Natural killer cell (primary cell): ENCODE results near the gene LRRC4B. TPM values are rescaled to one million over a fixed set of nuclear protein-coding genes. Genes with fewer than 3 reads are reported as not detected.

ENCODE experiments used
- ATAC-seq, 3 donors: fragments of 150-1000 bp in 2 of 3; fragments of 200-7000 bp in 1 of 3; cut with Tn5 transposase; 1 replicate in 1 of 3; 2 replicates in 2 of 3; pipeline ENCODE4 v1.10.0; 2021; ENCODE audit warnings: mild to moderate bottlenecking in 2 of 3, moderate library complexity in 2 of 3
- DNase-seq, 2 donors: peaks; one replicate each; pipeline versions ENCODE4 v3.0.0 to v3.0.0-alpha.2; 2013 to 2021; ENCODE audit warnings: mixed read lengths in 1 of 2
- H3K27ac ChIP-seq: one replicate; pipeline ENCODE4 v1.5.1; 2013; ENCODE audit warnings: mild to moderate bottlenecking, low read length
- H3K27me3 ChIP-seq: one replicate; pipeline ENCODE4 v1.6.1; 2013; ENCODE audit warnings: low read length; ENCODE audit not compliant: control insufficient read depth, insufficient read depth
- H3K36me3 ChIP-seq: one replicate; pipeline ENCODE4 v1.6.1; 2013; ENCODE audit warnings: low read length; ENCODE audit not compliant: control insufficient read depth, insufficient read depth
- H3K4me1 ChIP-seq: one replicate; pipeline ENCODE4 v1.6.1; 2013; ENCODE audit warnings: low read length; ENCODE audit not compliant: control insufficient read depth, insufficient read depth
- H3K4me3 ChIP-seq: one replicate; pipeline ENCODE4 v1.5.1; 2013; ENCODE audit warnings: low read length
- H3K9me3 ChIP-seq: one replicate; pipeline ENCODE4 v1.6.1; 2013; ENCODE audit warnings: low read length; ENCODE audit not compliant: control insufficient read depth, insufficient read depth
- H3K27ac Mint-ChIP-seq, 2 donors: one replicate each; pipeline ENCODE4 v1.8.0; 2022; ENCODE audit warnings: mild to moderate bottlenecking in 2 of 2, mixed read lengths in 2 of 2, moderate library complexity in 1 of 2
- H3K27me3 Mint-ChIP-seq, 2 donors: one replicate each; pipeline ENCODE4 v1.8.0; 2022; ENCODE audit warnings: low read depth in 2 of 2, mixed read lengths in 2 of 2
- H3K36me3 Mint-ChIP-seq: one replicate; pipeline ENCODE4 v1.8.0; 2022; ENCODE audit warnings: mixed read lengths
- H3K4me1 Mint-ChIP-seq, 2 donors: one replicate each; pipeline ENCODE4 v1.8.0; 2022; ENCODE audit warnings: mixed read lengths in 2 of 2
- H3K4me3 Mint-ChIP-seq: one replicate; pipeline ENCODE4 v1.8.0; 2022; ENCODE audit warnings: mild to moderate bottlenecking, moderate library complexity, mixed read lengths
- H3K9me3 Mint-ChIP-seq, 2 donors: one replicate each; pipeline ENCODE4 v1.8.0; 2022; ENCODE audit warnings: mixed read lengths in 2 of 2
- CTCF ChIP-seq: fragments of 200-600 bp; IDR thresholded peaks from one replicate; pipeline ENCODE4 v1.8.0; 2022; ENCODE audit warnings: antibody characterized with exemption
- WGBS: methylation state at CpG from one replicate; pipeline ENCODE4 v1.1.7; 2013; ENCODE audit warnings: missing lambda C conversion rate; ENCODE audit not compliant: insufficient coverage; 5-methylcytosine and 5-hydroxymethylcytosine counted together
- intact Hi-C: fragments of 100-400 bp; cut with micrococcal nuclease; formaldehyde crosslinking; loops from one replicate; pipeline ENCODE4 v1.14.2; 2022
- total RNA-seq, 4 donors: library from RNA; stranded (reverse); fragments of 120-200 nt in 1 of 4; gene quantifications; one replicate each; pipeline versions ENCODE4 v1.2.3 to v1.2.4, GENCODE V29; 2013 to 2022

LRRC4B gene
- total RNA-seq, 3 donors from 2014 or later (not counting 1 experiment from before 2014, with no cell fraction given), result not detected

- no peak overlapping the region for H3K4me3 Mint-ChIP-seq
- TF ChIP-seq CTCF, result no peak
- Histone ChIP-seq H3K27me3 (no peaks in the 10 kb centered on the region), H3K4me3 (no peak overlapping the region), H3K9me3 (no peaks in the 10 kb centered on the region), H3K27ac (no peak overlapping the region), H3K4me1 (no peaks in the 10 kb centered on the region), H3K36me3 (no peaks in the 10 kb centered on the region)
- no peaks in the 10 kb centered on the region for H3K9me3 Mint-ChIP-seq
- H3K27ac Mint-ChIP-seq, result no peak overlapping the region
- intact Hi-C loops, result no loop called here
- peaks cover 12 to 22% of the 10 kb centered on the region in 2 donors for H3K27me3 Mint-ChIP-seq
- no peaks in the 10 kb centered on the region for H3K4me1 Mint-ChIP-seq
- 79% methylated on average over 13 of the region's 13 CpGs for WGBS
- no peaks in the 10 kb centered on the region for H3K36me3 Mint-ChIP-seq
- DNase-seq (no peak), ATAC-seq (no peak)
Measured at GRCh38 chr19:50573741-50574461, 5.7 kb upstream of the LRRC4B start.

DNA sequence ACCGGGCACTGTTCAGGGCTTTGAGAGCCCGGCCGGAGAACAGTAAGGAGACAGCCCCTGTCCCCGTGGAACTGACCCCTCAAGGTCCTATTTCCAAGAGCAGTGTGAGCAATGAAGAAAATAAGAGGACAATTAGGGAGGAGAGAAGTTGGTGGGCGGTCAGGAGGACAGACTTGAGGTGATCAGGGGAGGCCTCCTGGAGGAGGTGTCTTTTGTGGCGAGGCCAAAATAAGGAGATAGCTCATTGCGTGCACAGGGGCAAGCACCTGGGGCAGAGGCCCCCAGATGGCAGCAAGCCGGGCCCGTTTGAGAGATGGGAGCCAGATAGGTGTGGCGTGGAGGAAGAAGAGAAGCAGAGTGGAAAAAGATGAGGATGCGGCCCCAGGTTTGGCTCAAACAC is 2.8 kb upstream of the LRRC4B start:
- peaks cover 8% of the 10 kb centered on the region for H3K27me3 ChIP-seq
- H3K27ac ChIP-seq, result no peak overlapping the region
- Mint-ChIP-seq H3K4me1 (peaks cover 0 to 8% of the 10 kb centered on the region in 2 donors), H3K9me3 (no peaks in the 10 kb centered on the region), H3K27me3 (peaks cover 18 to 25% of the 10 kb centered on the region in 2 donors), H3K4me3 (no peak overlapping the region), H3K36me3 (no peaks in the 10 kb centered on the region), H3K27ac (no peak overlapping the region)
- 78% methylated on average over 10 of the region's 11 CpGs for WGBS
- no peaks in the 10 kb centered on the region for H3K36me3 ChIP-seq
- no peaks in the 10 kb centered on the region for H3K9me3 ChIP-seq
- DNase-seq, result no peak
- peaks cover 10% of the 10 kb centered on the region for H3K4me1 ChIP-seq
- intact Hi-C loops, result no loop called here
- no peak overlapping the region for H3K4me3 ChIP-seq
- TF ChIP-seq CTCF, result no peak
- ATAC-seq, result no peak

- ATAC-seq (no peak), DNase-seq (no peak)
- Histone ChIP-seq H3K4me3 (no peak overlapping the region), H3K27ac (no peak overlapping the region), H3K27me3 (peaks cover 14% of the 10 kb centered on the region), H3K9me3 (no peaks in the 10 kb centered on the region), H3K4me1 (peaks cover 12% of the 10 kb centered on the region), H3K36me3 (no peaks in the 10 kb centered on the region)
- H3K4me1 Mint-ChIP-seq, result peaks cover 0 to 14% of the 10 kb centered on the region in 2 donors
- TF ChIP-seq CTCF, result no peak
- no peak overlapping the region for H3K4me3 Mint-ChIP-seq
- H3K27ac Mint-ChIP-seq, result no peak overlapping the region
- H3K27me3 Mint-ChIP-seq, result peaks cover 28 to 34% of the 10 kb centered on the region in 2 donors
- intact Hi-C loops, result no loop called here
- H3K9me3 Mint-ChIP-seq, result no peaks in the 10 kb centered on the region
- 85% methylated on average over 18 of the region's 19 CpGs for WGBS
- no peaks in the 10 kb centered on the region for H3K36me3 Mint-ChIP-seq
Measured at GRCh38 chr19:50569938-50570540, 1.8 kb upstream of the LRRC4B start.
